HG02623 (cell line): ENCODE results near the gene FLT1.

Experiments used
- ATAC-seq: cut with Tn5 transposase; IDR thresholded peaks from one replicate; pipeline ENCODE4 v1.9.1; 2021; ENCODE audit warnings: moderate library complexity; ENCODE audit not compliant: unreplicated experiment

FLT1 gene

GRCh38 chr13:28257305-28257704 is 237.6 kb downstream of the FLT1 start:
- ATAC-seq, result no peak

GRCh38 chr13:28252547-28252946 is 242.4 kb downstream of the FLT1 start:
- no peak for ATAC-seq

GRCh38 chr13:28251466-28251865 is 243.5 kb downstream of the FLT1 start:
- no peak for ATAC-seq

- ATAC-seq, result no peak
These were observed 244.4 kb downstream of the FLT1 start for GRCh38 chr13:28250542-28250941.
